ENCODE measurements around the gene PFDN4.

Gene PFDN4

GRCh38 chr20:54173653-54174456 is 34.0 kb upstream of the PFDN4 start, which contains the start of gene CYP24A1:
CYP24A1 (minus strand) TSS chr20:54173986; CDS start chr20:54173579, 407 bp downstream.
- DNase-seq, result peak; percentile 50

- DNase-seq, result no peak
These were observed 33.3 kb upstream of the PFDN4 start for GRCh38 chr20:54174457-54175175.

GRCh38 chr20:54176610-54177009 is 31.3 kb upstream of the PFDN4 start:
- peak; percentile 48 for DNase-seq

- DNase-seq, result no peak
These were observed 30.5 kb upstream of the PFDN4 start for GRCh38 chr20:54177378-54177777.

- DNase-seq, result no peak
These were observed 29.6 kb upstream of the PFDN4 start for GRCh38 chr20:54178256-54178655.

GRCh38 chr20:54179946-54180345 is 27.9 kb upstream of the PFDN4 start:
- DNase-seq, result no peak

- no peak for DNase-seq
These were observed 27.0 kb upstream of the PFDN4 start for GRCh38 chr20:54180931-54181330.

GRCh38 chr20:54184071-54184470 is 23.8 kb upstream of the PFDN4 start:
- no peak for DNase-seq

GRCh38 chr20:54184904-54185626 is 22.8 kb upstream of the PFDN4 start:
- DNase-seq, result no peak

- no peak for DNase-seq
These were observed 19.6 kb upstream of the PFDN4 start for GRCh38 chr20:54188132-54188849.

- no peak for DNase-seq
These were observed 18.3 kb upstream of the PFDN4 start for GRCh38 chr20:54189630-54190029.

- no peak for DNase-seq
These were observed 17.7 kb upstream of the PFDN4 start for GRCh38 chr20:54190217-54190616.

GRCh38 chr20:54193817-54194216 is 14.1 kb upstream of the PFDN4 start:
- no peak for DNase-seq

GRCh38 chr20:54194724-54195438 is 13.0 kb upstream of the PFDN4 start:
- no peak for DNase-seq

- DNase-seq, result no peak
These were observed 12.1 kb upstream of the PFDN4 start for GRCh38 chr20:54195483-54196472.

- DNase-seq, result peak; percentile 59
These were observed 10.0 kb upstream of the PFDN4 start for GRCh38 chr20:54197621-54198604.

GRCh38 chr20:54199283-54199682 is 8.6 kb upstream of the PFDN4 start:
- no peak for DNase-seq

GRCh38 chr20:54199721-54200176 is 8.1 kb upstream of the PFDN4 start:
- peak; percentile 30 for DNase-seq

GRCh38 chr20:54200487-54201267 is 7.2 kb upstream of the PFDN4 start:
- DNase-seq, result no peak

Data from NCI-H226 (cell line).